Ascending aorta (tissue), 2 donors: ENCODE measurements around the gene CD300A. TPM values are rescaled to one million over a fixed set of nuclear protein-coding genes. Genes with fewer than 3 reads are reported as not detected.

Experiments used
- DNase-seq, 2 donors: peaks; one replicate each; pipeline ENCODE4 v3.0.0-alpha.2; 2019; ENCODE audit warnings: low spot score in 2 of 2
- H3K27ac ChIP-seq, 2 donors: fragments of 200-600 bp; sonication (generic); one replicate each; pipeline ENCODE4 v1.5.1; 2016 to 2017; ENCODE audit warnings: mild to moderate bottlenecking in 1 of 2
- H3K27me3 ChIP-seq: fragments of 200-600 bp; sonication (generic); one replicate; pipeline ENCODE4 v1.5.1; 2017
- H3K36me3 ChIP-seq, 2 donors: fragments of 200-600 bp; sonication (generic); one replicate each; pipeline ENCODE4 v1.5.1; 2016
- H3K4me1 ChIP-seq, 2 donors: fragments of 200-600 bp; sonication (generic); one replicate each; pipeline ENCODE4 v1.5.1; 2016 to 2017; ENCODE audit warnings: mild to moderate bottlenecking in 1 of 2
- H3K4me3 ChIP-seq, 2 donors: fragments of 200-600 bp; sonication (generic); one replicate each; pipeline ENCODE4 v1.5.1; 2016 to 2017; ENCODE audit warnings: mild to moderate bottlenecking in 1 of 2
- H3K9me3 ChIP-seq, 2 donors: fragments of 200-600 bp; sonication (generic); one replicate each; pipeline ENCODE4 v1.5.1; 2016
- intact Hi-C: fragments of 100-400 bp; cut with DNase I; formaldehyde crosslinking; loops from one replicate; pipeline ENCODE4 v1.15.1; 2023
- total RNA-seq: library from RNA; depleted of rRNA; stranded (reverse); fragments of >200 nt; gene quantifications from one replicate; pipeline ENCODE4 v1.1.0, GENCODE V29; 2016
- TF ChIP-seq, protein P1 (sequence below), 3 experiments: fragments of 200-600 bp in 2 of 3; fragments of 450-650 bp in 1 of 3; sonication (generic) in 2 of 3; IDR thresholded peaks; one replicate each; pipeline ENCODE4 v1.5.1; 2016 to 2019; ENCODE audit warnings: antibody characterized with exemption in 3 of 3, mild to moderate bottlenecking in 1 of 3, moderate library complexity in 1 of 3

CD300A gene
- total RNA-seq, 1 donor from 2014 or later, result 21.9 TPM

- Histone ChIP-seq H3K4me3 (no peak overlapping the region), H3K27me3 (no peaks in the 10 kb centered on the region), H3K4me1 (no peaks in the 10 kb centered on the region), H3K36me3 (no peaks in the 10 kb centered on the region), H3K27ac (no peak overlapping the region), H3K9me3 (no peaks in the 10 kb centered on the region)
- no peak for DNase-seq
- intact Hi-C loops, result no loop called here
- TF ChIP-seq, protein P1, sequence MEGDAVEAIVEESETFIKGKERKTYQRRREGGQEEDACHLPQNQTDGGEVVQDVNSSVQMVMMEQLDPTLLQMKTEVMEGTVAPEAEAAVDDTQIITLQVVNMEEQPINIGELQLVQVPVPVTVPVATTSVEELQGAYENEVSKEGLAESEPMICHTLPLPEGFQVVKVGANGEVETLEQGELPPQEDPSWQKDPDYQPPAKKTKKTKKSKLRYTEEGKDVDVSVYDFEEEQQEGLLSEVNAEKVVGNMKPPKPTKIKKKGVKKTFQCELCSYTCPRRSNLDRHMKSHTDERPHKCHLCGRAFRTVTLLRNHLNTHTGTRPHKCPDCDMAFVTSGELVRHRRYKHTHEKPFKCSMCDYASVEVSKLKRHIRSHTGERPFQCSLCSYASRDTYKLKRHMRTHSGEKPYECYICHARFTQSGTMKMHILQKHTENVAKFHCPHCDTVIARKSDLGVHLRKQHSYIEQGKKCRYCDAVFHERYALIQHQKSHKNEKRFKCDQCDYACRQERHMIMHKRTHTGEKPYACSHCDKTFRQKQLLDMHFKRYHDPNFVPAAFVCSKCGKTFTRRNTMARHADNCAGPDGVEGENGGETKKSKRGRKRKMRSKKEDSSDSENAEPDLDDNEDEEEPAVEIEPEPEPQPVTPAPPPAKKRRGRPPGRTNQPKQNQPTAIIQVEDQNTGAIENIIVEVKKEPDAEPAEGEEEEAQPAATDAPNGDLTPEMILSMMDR (IDR thresholded peaks at IDR 0.05), result no peak
Observed at GRCh38 chr17:74464730-74465377, 1.6 kb upstream of the CD300A start.

DNA sequence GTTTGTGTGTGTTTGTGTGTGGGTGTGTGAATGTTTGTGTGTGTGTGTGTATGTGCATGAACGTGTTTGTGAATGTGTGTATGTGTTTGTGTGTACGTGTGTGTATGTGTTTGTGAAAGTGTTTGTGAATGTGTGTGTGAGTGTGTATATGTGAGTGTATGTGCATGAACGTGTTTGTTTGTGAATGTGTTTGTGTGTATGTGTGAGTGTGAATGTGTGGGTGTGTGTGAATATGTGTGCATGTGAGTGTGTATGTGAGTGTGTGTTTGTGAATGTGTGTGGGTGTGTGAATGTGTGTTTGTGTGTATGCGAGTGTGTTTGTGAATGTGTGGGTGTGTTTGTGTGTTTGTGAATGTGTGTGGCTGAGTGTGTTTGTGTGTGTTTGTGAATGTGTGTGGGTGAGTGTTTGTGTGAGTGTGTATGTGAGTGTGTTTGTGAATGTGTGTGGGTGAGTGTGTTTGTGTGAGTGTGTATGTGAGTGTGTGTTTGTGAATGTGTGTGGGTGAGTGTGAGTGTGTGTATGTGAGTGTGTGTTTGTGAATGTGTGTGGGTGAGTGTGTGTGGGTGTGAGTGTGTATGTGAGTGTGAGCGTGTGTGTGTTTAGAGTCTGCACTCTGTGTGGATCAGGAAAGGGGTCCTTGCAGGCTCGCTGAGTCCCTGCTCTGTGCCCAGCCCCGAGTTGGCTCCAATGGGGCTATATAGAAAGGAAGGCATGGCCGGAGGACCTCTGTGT lies 890 bp upstream of the CD300A start:
- Histone ChIP-seq H3K36me3 (no peaks in the 10 kb centered on the region), H3K4me1 (no peaks in the 10 kb centered on the region), H3K9me3 (no peaks in the 10 kb centered on the region), H3K27ac (no peak overlapping the region), H3K4me3 (no peak overlapping the region), H3K27me3 (no peaks in the 10 kb centered on the region)
- intact Hi-C loops, result no loop called here
- TF ChIP-seq, protein P1 (IDR thresholded peaks at IDR 0.05), result no peak
- no peak for DNase-seq

DNA sequence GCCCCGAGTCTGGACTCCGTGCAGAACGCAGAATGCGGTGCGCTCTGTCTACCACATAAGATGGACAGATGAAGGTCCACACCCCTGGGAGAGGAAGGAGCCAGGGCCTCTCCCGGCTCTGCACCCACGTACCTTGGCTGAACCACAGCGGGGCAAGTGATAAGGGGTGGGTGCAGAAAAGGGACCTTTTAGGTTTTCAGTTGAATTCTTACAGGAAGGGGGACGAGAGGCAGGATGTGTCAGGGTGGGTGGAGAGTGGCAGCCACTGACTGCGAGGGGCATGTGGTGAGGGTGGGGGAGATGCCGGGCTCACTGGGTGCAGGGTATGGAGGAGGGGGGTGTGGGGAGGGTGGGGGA lies 372 bp downstream of the CD300A start:
- Histone ChIP-seq H3K36me3 (no peaks in the 10 kb centered on the region), H3K27me3 (no peaks in the 10 kb centered on the region), H3K27ac (peak overlapping the region in 1 of 2 donors; percentile 3), H3K4me1 (no peaks in the 10 kb centered on the region), H3K4me3 (peak overlapping the region in 1 of 2 donors; percentile 45), H3K9me3 (no peaks in the 10 kb centered on the region)
- TF ChIP-seq, protein P1 (IDR thresholded peaks at IDR 0.05), result no peak
- intact Hi-C loops, result no loop called here
- DNase-seq, result no peak

GRCh38 chr17:74467221-74467951 lies 952 bp downstream of the CD300A start:
- intact Hi-C loops, result no loop called here
- Histone ChIP-seq H3K27me3 (no peaks in the 10 kb centered on the region), H3K4me1 (no peaks in the 10 kb centered on the region), H3K36me3 (no peaks in the 10 kb centered on the region), H3K4me3 (peak overlapping the region; percentile 21 to 45), H3K27ac (peak overlapping the region in 1 of 2 donors; percentile 33), H3K9me3 (no peaks in the 10 kb centered on the region)
- TF ChIP-seq, protein P1 (IDR thresholded peaks at IDR 0.05), result no peak
- DNase-seq, result no peak

DNA sequence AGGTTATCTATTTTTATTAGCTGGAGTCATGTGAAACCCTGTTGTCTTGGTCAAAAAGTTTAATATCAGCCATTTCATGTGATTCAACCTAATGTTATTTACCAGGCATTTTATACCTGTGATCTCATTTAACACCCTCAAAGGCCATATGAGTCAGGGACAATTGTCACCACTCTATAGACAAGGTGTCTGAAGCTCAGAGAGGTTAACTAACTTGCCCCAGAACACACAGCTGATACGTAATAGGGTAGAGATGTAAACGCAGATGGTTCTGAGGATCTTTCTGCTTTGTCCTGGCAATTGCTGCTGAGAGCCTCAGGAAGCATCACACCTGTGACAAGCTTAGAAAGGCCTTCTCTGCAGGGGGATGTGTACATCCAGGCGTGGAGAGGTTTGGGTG lies 4.9 kb downstream of the CD300A start:
- intact Hi-C loops, result no loop called here
- Histone ChIP-seq H3K27me3 (no peaks in the 10 kb centered on the region), H3K27ac (no peak overlapping the region), H3K36me3 (no peaks in the 10 kb centered on the region), H3K9me3 (peaks cover 0 to 5% of the 10 kb centered on the region in 2 donors), H3K4me1 (no peaks in the 10 kb centered on the region), H3K4me3 (no peak overlapping the region)
- DNase-seq, result no peak
- TF ChIP-seq, protein P1 (IDR thresholded peaks at IDR 0.05), result no peak
